Measurements from ENCODE around the gene MAP3K3. TPM values are rescaled to one million over a fixed set of nuclear protein-coding genes. Genes with fewer than 3 reads are reported as not detected.
"Not testable (repeated sequence)": the region's sequence is repeated elsewhere in the genome, so short reads cannot be mapped to it uniquely, and the experiment has no call there.

The MAP3K3 gene
- total RNA-seq, 1 donor from 2014 or later, result 11.1 TPM

- Histone ChIP-seq H3K36me3 (ENCODE audit: control insufficient read depth, insufficient read depth, low read length) (peaks cover 11% of the 10 kb centered on the region), H3K4me3 (ENCODE audit: low read depth, low read length) (no peak overlapping the region), H3K27me3 (ENCODE audit: control insufficient read depth, insufficient read depth, low read length) (no peaks in the 10 kb centered on the region)
- no peak for DNase-seq (ENCODE audit: low read depth)
- TF ChIP-seq, protein P1, sequence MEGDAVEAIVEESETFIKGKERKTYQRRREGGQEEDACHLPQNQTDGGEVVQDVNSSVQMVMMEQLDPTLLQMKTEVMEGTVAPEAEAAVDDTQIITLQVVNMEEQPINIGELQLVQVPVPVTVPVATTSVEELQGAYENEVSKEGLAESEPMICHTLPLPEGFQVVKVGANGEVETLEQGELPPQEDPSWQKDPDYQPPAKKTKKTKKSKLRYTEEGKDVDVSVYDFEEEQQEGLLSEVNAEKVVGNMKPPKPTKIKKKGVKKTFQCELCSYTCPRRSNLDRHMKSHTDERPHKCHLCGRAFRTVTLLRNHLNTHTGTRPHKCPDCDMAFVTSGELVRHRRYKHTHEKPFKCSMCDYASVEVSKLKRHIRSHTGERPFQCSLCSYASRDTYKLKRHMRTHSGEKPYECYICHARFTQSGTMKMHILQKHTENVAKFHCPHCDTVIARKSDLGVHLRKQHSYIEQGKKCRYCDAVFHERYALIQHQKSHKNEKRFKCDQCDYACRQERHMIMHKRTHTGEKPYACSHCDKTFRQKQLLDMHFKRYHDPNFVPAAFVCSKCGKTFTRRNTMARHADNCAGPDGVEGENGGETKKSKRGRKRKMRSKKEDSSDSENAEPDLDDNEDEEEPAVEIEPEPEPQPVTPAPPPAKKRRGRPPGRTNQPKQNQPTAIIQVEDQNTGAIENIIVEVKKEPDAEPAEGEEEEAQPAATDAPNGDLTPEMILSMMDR (IDR thresholded peaks at IDR 0.05; ENCODE audit: insufficient read depth, low read length, severe bottlenecking), result no peak
- FAIRE-seq, result no peak
Observed at GRCh38 chr17:63707151-63707550, 84.9 kb downstream of the MAP3K3 start.

DNA sequence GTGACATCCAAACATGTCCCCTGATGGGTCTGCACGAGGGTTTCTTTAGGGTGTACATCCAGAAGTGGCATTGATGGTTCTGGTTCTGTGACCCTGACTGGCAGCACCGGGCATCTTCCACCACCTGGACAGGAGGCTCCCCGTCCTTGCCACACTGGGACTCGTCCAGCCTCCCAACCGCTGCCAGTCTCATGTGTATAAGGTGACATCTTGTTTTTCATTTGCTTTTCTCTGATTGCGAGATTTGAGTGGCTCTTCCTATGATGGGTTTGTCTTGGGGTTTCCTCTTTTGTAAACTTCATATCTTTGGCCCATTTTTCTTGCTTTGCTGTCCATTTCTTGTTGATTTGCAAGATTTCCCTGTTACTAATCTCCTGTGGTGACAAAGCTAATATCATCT, 86.9 kb downstream of the MAP3K3 start:
- TF ChIP-seq, protein P1 (IDR thresholded peaks at IDR 0.05; ENCODE audit: insufficient read depth, low read length, severe bottlenecking), result no peak
- Histone ChIP-seq H3K36me3 (ENCODE audit: control insufficient read depth, insufficient read depth, low read length) (peaks cover 11% of the 10 kb centered on the region), H3K27me3 (ENCODE audit: control insufficient read depth, insufficient read depth, low read length) (no peaks in the 10 kb centered on the region), H3K4me3 (ENCODE audit: low read depth, low read length) (no peak overlapping the region)
- DNase-seq (ENCODE audit: low read depth), result no peak
- FAIRE-seq, result no peak

DNA sequence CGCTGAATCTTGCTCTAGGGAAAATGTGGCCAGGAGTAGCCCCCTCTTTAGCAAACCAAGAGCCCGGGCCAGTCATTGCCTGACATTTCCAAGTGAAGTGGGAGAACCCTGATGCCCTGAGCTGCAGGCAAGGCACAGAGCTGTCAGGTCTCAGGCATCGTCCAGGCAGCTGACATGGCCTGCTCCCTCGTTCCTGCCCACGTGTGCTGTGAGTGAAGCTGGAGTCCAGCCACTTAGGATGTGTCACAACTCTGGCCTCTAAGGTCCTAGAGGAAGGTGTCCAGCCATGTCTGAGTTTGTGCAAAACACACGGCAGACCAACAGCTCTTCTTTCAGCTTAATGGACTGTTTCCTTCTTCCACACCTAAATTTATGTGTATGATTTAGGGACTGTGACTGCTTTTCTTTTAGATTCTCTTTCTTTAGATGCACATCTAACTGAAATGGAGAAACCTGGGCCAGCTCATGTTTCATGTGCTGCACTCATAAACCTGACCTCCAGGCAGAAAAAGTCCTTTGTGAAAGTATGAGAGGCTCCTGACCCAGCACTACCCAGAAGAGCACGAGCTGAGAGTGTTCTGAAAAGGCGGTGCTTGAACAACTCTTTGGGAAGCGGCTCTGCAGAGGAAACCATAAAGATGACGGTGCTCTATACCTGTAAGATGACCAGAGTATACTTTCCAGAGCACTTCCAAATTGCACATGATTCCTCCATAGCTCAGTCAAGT, 92.5 kb downstream of the MAP3K3 start:
- TF ChIP-seq, protein P1 (IDR thresholded peaks at IDR 0.05; ENCODE audit: insufficient read depth, low read length, severe bottlenecking), result no peak
- peaks cover 3% of the 10 kb centered on the region for H3K36me3 ChIP-seq (ENCODE audit: control insufficient read depth, insufficient read depth, low read length)
- H3K27me3 ChIP-seq (ENCODE audit: control insufficient read depth, insufficient read depth, low read length), result no peaks in the 10 kb centered on the region
- FAIRE-seq (peak; percentile 60), DNase-seq (ENCODE audit: low read depth) (no peak)
- H3K4me3 ChIP-seq (ENCODE audit: low read depth, low read length), result no peak overlapping the region

GRCh38 chr17:63716426-63716825, 94.2 kb downstream of the MAP3K3 start:
- DNase-seq (ENCODE audit: low read depth) (no peak), FAIRE-seq (no peak)
- Histone ChIP-seq H3K4me3 (ENCODE audit: low read depth, low read length) (no peak overlapping the region), H3K36me3 (ENCODE audit: control insufficient read depth, insufficient read depth, low read length) (no peaks in the 10 kb centered on the region), H3K27me3 (ENCODE audit: control insufficient read depth, insufficient read depth, low read length) (no peaks in the 10 kb centered on the region)
- TF ChIP-seq, protein P1 (IDR thresholded peaks at IDR 0.05; ENCODE audit: insufficient read depth, low read length, severe bottlenecking), result no peak

- H3K27me3 ChIP-seq (ENCODE audit: control insufficient read depth, insufficient read depth, low read length), result no peaks in the 10 kb centered on the region
- DNase-seq (ENCODE audit: low read depth) (no peak), FAIRE-seq (no peak)
- no peak overlapping the region for H3K4me3 ChIP-seq (ENCODE audit: low read depth, low read length)
- TF ChIP-seq, protein P1 (IDR thresholded peaks at IDR 0.05; ENCODE audit: insufficient read depth, low read length, severe bottlenecking), result no peak
- H3K36me3 ChIP-seq (ENCODE audit: control insufficient read depth, insufficient read depth, low read length), result no peaks in the 10 kb centered on the region
Observed at GRCh38 chr17:63718988-63719387, 96.8 kb downstream of the MAP3K3 start.

DNA sequence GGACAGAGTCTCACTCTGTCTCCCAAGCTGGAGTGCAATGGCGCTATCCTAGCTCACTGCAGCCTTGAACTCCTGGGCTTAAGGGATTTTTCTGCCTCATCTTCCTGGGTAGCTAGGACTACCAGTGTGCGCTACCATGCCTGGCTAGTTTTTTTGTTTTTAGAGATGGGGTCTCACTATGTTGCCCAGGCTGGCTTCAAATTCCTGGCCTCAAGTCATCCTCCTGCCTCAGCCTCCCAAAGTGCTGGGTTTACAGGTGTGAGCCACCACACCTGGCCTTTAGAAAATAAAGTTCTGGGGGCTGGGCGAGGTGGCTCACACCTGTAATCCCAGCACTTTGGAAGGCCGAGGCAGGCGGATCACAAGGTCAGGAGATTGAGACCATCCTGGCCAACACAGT, 98.0 kb downstream of the MAP3K3 start:
- not testable (repeated sequence) for DNase-seq (ENCODE audit: low read depth); H3K4me3 ChIP-seq (ENCODE audit: low read depth, low read length); FAIRE-seq; H3K27me3 ChIP-seq (ENCODE audit: control insufficient read depth, insufficient read depth, low read length); H3K36me3 ChIP-seq (ENCODE audit: control insufficient read depth, insufficient read depth, low read length)
